Measurements from ENCODE around the gene NUDT6.

DNA sequence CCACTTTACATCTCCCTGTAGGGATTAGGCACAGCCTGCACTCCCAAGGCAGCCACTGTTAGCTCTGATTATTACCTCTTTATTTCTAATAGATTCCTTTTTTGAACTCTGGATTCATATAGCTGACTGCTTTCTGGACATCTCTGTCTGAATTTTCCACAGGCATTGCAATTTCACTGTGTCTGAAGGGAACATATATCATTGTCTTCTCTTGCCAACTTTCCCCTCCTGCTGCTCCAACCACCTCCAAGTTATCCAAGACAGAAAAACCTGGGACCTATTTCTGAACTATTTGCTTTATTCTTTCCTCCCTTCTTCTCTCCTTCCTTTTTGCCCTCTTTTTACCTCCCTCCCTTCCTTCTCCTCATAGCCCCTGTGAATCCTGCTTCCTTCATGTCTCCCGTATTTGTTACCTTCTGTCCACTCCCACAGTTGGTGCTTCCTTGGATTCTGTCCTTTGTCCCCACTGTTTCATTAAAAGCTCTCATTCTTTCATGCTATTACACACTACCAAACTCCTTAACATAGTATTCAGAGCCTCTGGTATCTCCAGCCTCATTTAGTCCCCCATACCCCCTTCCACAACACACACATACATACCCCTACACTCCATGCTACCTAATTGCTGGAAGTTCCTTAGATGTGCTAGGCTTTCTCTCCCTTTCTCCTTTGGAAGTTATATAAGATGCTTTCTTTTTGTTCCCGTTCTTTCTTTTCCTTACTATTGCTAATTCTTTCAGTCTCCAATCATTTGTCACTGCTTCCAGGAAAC, 61.0 kb downstream of the NUDT6 start:
- TF ChIP-seq, protein P1, sequence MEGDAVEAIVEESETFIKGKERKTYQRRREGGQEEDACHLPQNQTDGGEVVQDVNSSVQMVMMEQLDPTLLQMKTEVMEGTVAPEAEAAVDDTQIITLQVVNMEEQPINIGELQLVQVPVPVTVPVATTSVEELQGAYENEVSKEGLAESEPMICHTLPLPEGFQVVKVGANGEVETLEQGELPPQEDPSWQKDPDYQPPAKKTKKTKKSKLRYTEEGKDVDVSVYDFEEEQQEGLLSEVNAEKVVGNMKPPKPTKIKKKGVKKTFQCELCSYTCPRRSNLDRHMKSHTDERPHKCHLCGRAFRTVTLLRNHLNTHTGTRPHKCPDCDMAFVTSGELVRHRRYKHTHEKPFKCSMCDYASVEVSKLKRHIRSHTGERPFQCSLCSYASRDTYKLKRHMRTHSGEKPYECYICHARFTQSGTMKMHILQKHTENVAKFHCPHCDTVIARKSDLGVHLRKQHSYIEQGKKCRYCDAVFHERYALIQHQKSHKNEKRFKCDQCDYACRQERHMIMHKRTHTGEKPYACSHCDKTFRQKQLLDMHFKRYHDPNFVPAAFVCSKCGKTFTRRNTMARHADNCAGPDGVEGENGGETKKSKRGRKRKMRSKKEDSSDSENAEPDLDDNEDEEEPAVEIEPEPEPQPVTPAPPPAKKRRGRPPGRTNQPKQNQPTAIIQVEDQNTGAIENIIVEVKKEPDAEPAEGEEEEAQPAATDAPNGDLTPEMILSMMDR (conservative IDR thresholded peaks at IDR 0.05; ENCODE audit: low read length): no peak
- no peak for TF ChIP-seq EZH2phosphoT487 (IDR thresholded peaks at IDR 0.05; ENCODE audit: borderline replicate concordance)

Measured in Loucy (cell line).